H1 (cell line): ENCODE results near the gene DGKD. TPM values are rescaled to one million over a fixed set of nuclear protein-coding genes. Genes with fewer than 3 reads are reported as not detected.

Experiments used
- CTCF ChIA-PET: fragments of 300-600 bp; sonication (Branson Sonifier 250); formaldehyde crosslinking; loops from one replicate; lab custom pipeline; 2021; ENCODE audit not compliant: partially characterized antibody; lab: Charles Lee
- POLR2A ChIA-PET: fragments of 300-600 bp; sonication (Branson Sonifier 250); formaldehyde crosslinking; loops from one replicate; lab custom pipeline; 2021; ENCODE audit warnings: inconsistent platforms; ENCODE audit not compliant: partially characterized antibody; lab: Charles Lee
- DNase-seq, 2 experiments: peaks; one replicate each; pipeline versions ENCODE4 v3.0.0 to v3.0.0-alpha.2; 2010 to 2022; ENCODE audit warnings: low spot score in 2 of 2, low read depth in 1 of 2, mixed read lengths in 1 of 2
- FAIRE-seq: peaks from 2 replicates; lab custom pipeline; 2011; peaks lifted over from hg19 to GRCh38; lab: Jason Lieb, UNC
- H2AFZ ChIP-seq: 2 replicates; pipeline ENCODE4 v1.8.1; 2012; ENCODE audit warnings: low read length, inconsistent platforms
- H2AK5ac ChIP-seq: 2 replicates; pipeline ENCODE4 v1.6.1; 2013; ENCODE audit warnings: low read depth, low read length
- H2BK120ac ChIP-seq: replicated peaks from 2 replicates; pipeline ENCODE3; 2013; ENCODE audit warnings: low read depth, low read length, inconsistent platforms
- H2BK12ac ChIP-seq: 2 replicates; pipeline ENCODE4 v1.6.1; 2013; ENCODE audit warnings: low read depth, low read length
- H2BK15ac ChIP-seq: 2 replicates; pipeline ENCODE4 v1.6.1; 2013; ENCODE audit warnings: low read length
- H2BK20ac ChIP-seq: 2 replicates; pipeline ENCODE4 v1.6.1; 2013; ENCODE audit warnings: low read length
- H2BK5ac ChIP-seq: 2 replicates; pipeline ENCODE4 v1.6.1; 2013; ENCODE audit warnings: low read depth, low read length
- H3K14ac ChIP-seq: 2 replicates; pipeline ENCODE4 v1.6.1; 2013; ENCODE audit warnings: inconsistent platforms; ENCODE audit not compliant: insufficient read length
- H3K18ac ChIP-seq: 2 replicates; pipeline ENCODE4 v1.6.1; 2013; ENCODE audit warnings: low read length; ENCODE audit errors: extremely low read depth
- H3K23ac ChIP-seq: 2 replicates; pipeline ENCODE4 v1.6.1; 2013; ENCODE audit warnings: inconsistent platforms; ENCODE audit not compliant: insufficient read length
- H3K23me2 ChIP-seq: 2 replicates; pipeline ENCODE4 v1.6.1; 2013; ENCODE audit warnings: low read depth, low read length
- H3K27ac ChIP-seq: 2 replicates; pipeline ENCODE4 v1.6.1; 2011; ENCODE audit warnings: low read depth, low read length, inconsistent platforms
- H3K27me3 ChIP-seq, 4 experiments: replicated peaks in 1 of 4; 1 replicate in 1 of 4; 2 replicates in 3 of 4; pipeline versions ENCODE4 v1.6.1 to v1.8.1; 2011 to 2013; ENCODE audit warnings: low read length in 3 of 4, mild to moderate bottlenecking in 3 of 4, inconsistent platforms in 2 of 4, mixed read lengths in 2 of 4, moderate library complexity in 1 of 4; ENCODE audit not compliant: control insufficient read depth in 3 of 4, insufficient read depth in 3 of 4; ENCODE audit errors: extremely low read depth in 1 of 4
- H3K36me3 ChIP-seq, 4 experiments: 2 replicates each; pipeline versions ENCODE4 v1.6.1 to v1.8.1; 2011 to 2013; ENCODE audit warnings: mild to moderate bottlenecking in 4 of 4, low read length in 3 of 4, moderate library complexity in 2 of 4, control low read depth in 1 of 4, inconsistent platforms in 1 of 4; ENCODE audit not compliant: insufficient read depth in 4 of 4, control insufficient read depth in 2 of 4
- H3K4ac ChIP-seq: replicated peaks from 2 replicates; pipeline ENCODE3; 2013; ENCODE audit warnings: low read length, low read depth, mixed read lengths, inconsistent platforms; ENCODE audit not compliant: insufficient read length
- H3K4me1 ChIP-seq, 4 experiments: replicated peaks in 1 of 4; 1 replicate in 1 of 4; 2 replicates in 3 of 4; pipeline versions ENCODE4 v1.6.1 to v1.8.1; 2011 to 2013; ENCODE audit warnings: low read length in 3 of 4, inconsistent platforms in 2 of 4, mixed read lengths in 1 of 4; ENCODE audit not compliant: insufficient read depth in 4 of 4, control insufficient read depth in 3 of 4
- H3K4me2 ChIP-seq, 2 experiments: 2 replicates each; pipeline versions ENCODE4 v1.6.1 to v1.8.1; 2011 to 2013; ENCODE audit warnings: low read depth in 2 of 2, low read length in 2 of 2, control low read depth in 1 of 2, inconsistent platforms in 1 of 2, mild to moderate bottlenecking in 1 of 2; ENCODE audit not compliant: insufficient read depth in 1 of 2
- H3K4me3 ChIP-seq, 4 experiments: fragments of 200-600, 300-600 bp in 1 of 4; sonication (generic), shearing (Covaris generic), sonication (Bioruptor Twin) in 1 of 4; 2 replicates each; pipeline versions ENCODE4 v1.5.1 to v1.8.1; 2011 to 2016; ENCODE audit warnings: low read length in 4 of 4, low read depth in 3 of 4, control low read depth in 2 of 4, inconsistent platforms in 2 of 4, mild to moderate bottlenecking in 2 of 4, mixed read lengths in 1 of 4, moderate library complexity in 1 of 4; ENCODE audit not compliant: insufficient read depth in 2 of 4; ENCODE audit errors: extremely low read depth in 1 of 4
- H3K56ac ChIP-seq: replicated peaks from 2 replicates; pipeline ENCODE3; 2013; ENCODE audit warnings: low read depth, mild to moderate bottlenecking, mixed read lengths, low read length, inconsistent platforms; ENCODE audit not compliant: insufficient read length
- H3K79me1 ChIP-seq: 2 replicates; pipeline ENCODE4 v1.6.1; 2013; ENCODE audit warnings: low read depth, low read length, control low read depth
- H3K79me2 ChIP-seq, 2 experiments: 2 replicates each; pipeline versions ENCODE4 v1.6.1 to v1.8.1; 2012 to 2013; ENCODE audit warnings: low read length in 2 of 2, mild to moderate bottlenecking in 2 of 2, inconsistent platforms in 1 of 2; ENCODE audit not compliant: insufficient read depth in 2 of 2, control insufficient read depth in 1 of 2
- H3K9ac ChIP-seq, 4 experiments: replicated peaks in 1 of 4; 1 replicate in 1 of 4; 2 replicates in 3 of 4; pipeline versions ENCODE4 v1.6.1 to v1.8.1; 2011 to 2013; ENCODE audit warnings: low read depth in 3 of 4, low read length in 3 of 4, control low read depth in 2 of 4, mild to moderate bottlenecking in 2 of 4, moderate library complexity in 2 of 4, inconsistent platforms in 1 of 4; ENCODE audit errors: extremely low read depth in 1 of 4
- H3K9me3 ChIP-seq, 2 experiments: 2 replicates each; pipeline versions ENCODE4 v1.6.1 to v1.8.1; 2012 to 2013; ENCODE audit warnings: mild to moderate bottlenecking in 2 of 2, moderate library complexity in 2 of 2, control low read depth in 1 of 2, inconsistent platforms in 1 of 2, low read depth in 1 of 2, low read length in 1 of 2, mixed read lengths in 1 of 2; ENCODE audit not compliant: insufficient read depth in 2 of 2
- H4K20me1 ChIP-seq, 2 experiments: replicated peaks in 1 of 2; 2 replicates each; pipeline versions ENCODE3 to v1.8.1; 2011 to 2013; ENCODE audit warnings: inconsistent platforms in 2 of 2, low read length in 2 of 2, mild to moderate bottlenecking in 1 of 2; ENCODE audit not compliant: insufficient read depth in 2 of 2, control insufficient read depth in 1 of 2
- H4K5ac ChIP-seq: 2 replicates; pipeline ENCODE4 v1.6.1; 2013; ENCODE audit warnings: low read length, low read depth, mixed read lengths, inconsistent platforms; ENCODE audit not compliant: insufficient read length
- H4K8ac ChIP-seq: 2 replicates; pipeline ENCODE4 v1.8.0; 2013; ENCODE audit warnings: mild to moderate bottlenecking, moderate library complexity, low read length, inconsistent platforms; ENCODE audit not compliant: insufficient read depth; ENCODE audit errors: extremely low read depth
- H4K91ac ChIP-seq: replicated peaks from 2 replicates; pipeline ENCODE3; 2013; ENCODE audit warnings: low read length, mixed read lengths, inconsistent platforms; ENCODE audit not compliant: insufficient read length
- BACH1 ChIP-seq: IDR thresholded peaks from 2 replicates; pipeline ENCODE4 v1.6.1; 2012; ENCODE audit warnings: low read length, improper control_type of control experiment
- CBX5 ChIP-seq: fragments of 300-800, 300-1000 bp; sonication (generic); IDR thresholded peaks from 2 replicates; pipeline ENCODE4 v1.7.1; 2016; ENCODE audit warnings: antibody characterized with exemption, low read length, low read depth
- CEBPB ChIP-seq: IDR thresholded peaks from 2 replicates; pipeline ENCODE4 v1.6.1; 2012; ENCODE audit warnings: low read depth, low read length
- CHD1 ChIP-seq: IDR thresholded peaks from 2 replicates; pipeline ENCODE4 v1.6.1; 2012; ENCODE audit warnings: low read depth, low read length, improper control_type of control experiment
- JUND ChIP-seq: IDR thresholded peaks from 2 replicates; pipeline ENCODE4 v1.6.1; 2011; ENCODE audit warnings: mild to moderate bottlenecking, improper control_type of control experiment, low read length
- KDM4A ChIP-seq: IDR thresholded peaks from one replicate; pipeline ENCODE4 v1.7.1; 2012; ENCODE audit warnings: low read depth, mild to moderate bottlenecking, moderate library complexity, low read length, inconsistent platforms; ENCODE audit not compliant: severe bottlenecking
- MAFK ChIP-seq: IDR thresholded peaks from 2 replicates; pipeline ENCODE4 v1.6.1; 2012; ENCODE audit warnings: low read depth, mild to moderate bottlenecking, improper control_type of control experiment, low read length
- NANOG ChIP-seq: IDR thresholded peaks from 2 replicates; pipeline ENCODE4 v1.6.1; 2011; ENCODE audit warnings: low read length, low read depth, mild to moderate bottlenecking, inconsistent platforms; ENCODE audit not compliant: insufficient read depth, poor library complexity, severe bottlenecking
- POLR2AphosphoS5 ChIP-seq: IDR thresholded peaks from 2 replicates; pipeline ENCODE4 v1.6.1; 2011; ENCODE audit warnings: low read depth, low read length
- SP4 ChIP-seq: IDR thresholded peaks from 2 replicates; pipeline ENCODE4 v1.6.1; 2012; ENCODE audit warnings: low read length, inconsistent platforms
- TEAD4 ChIP-seq: IDR thresholded peaks from 2 replicates; pipeline ENCODE4 v1.6.1; 2012; ENCODE audit warnings: low read depth, low read length, inconsistent platforms, mixed read lengths
- USF2 ChIP-seq: IDR thresholded peaks from 2 replicates; pipeline ENCODE4 v1.6.1; 2011; ENCODE audit warnings: low read length, improper control_type of control experiment
- YY1 ChIP-seq: IDR thresholded peaks from 2 replicates; pipeline ENCODE4 v1.6.1; 2011; ENCODE audit warnings: low read depth, mild to moderate bottlenecking, low read length
- WGBS, 2 experiments: shearing (Covaris generic) in 1 of 2; methylation state at CpG; one replicate each; pipeline versions ENCODE4 v1.1.6 to v1.1.7; 2013 to 2015; ENCODE audit warnings: low lambda C conversion rate in 2 of 2, mixed read lengths in 2 of 2, inconsistent platforms in 1 of 2, low coverage in 1 of 2, missing lambda C conversion rate in 1 of 2; ENCODE audit not compliant: insufficient replicate concordance in 2 of 2, insufficient coverage in 1 of 2, insufficient read length in 1 of 2; ENCODE audit errors: extremely low coverage in 1 of 2, missing lambda C conversion rate in 1 of 2; 5-methylcytosine and 5-hydroxymethylcytosine counted together
- polyA plus RNA-seq, 7 experiments: library from polyadenylated mRNA; depleted of rRNA in 3 of 7; stranded (reverse) in 5 of 7; unstranded in 2 of 7; fragments of >200 nt in 5 of 7; fragments of 200-250 nt in 2 of 7; gene quantifications; 1 replicate in 5 of 7; 2 replicates in 1 of 7; 4 replicates in 1 of 7; pipeline versions ENCODE4 v1.2.1 to v1.2.3, GENCODE V29; 2011 to 2013; ENCODE audit warnings: missing spikeins in 2 of 7, mixed read lengths in 2 of 7
- total RNA-seq: library from RNA; stranded (reverse); fragmentation: NEBNext Ultra II Directional; extraction: Animal tissue kit (Norgen Biotek cat#: 25700); gene quantifications from 2 replicates; pipeline ENCODE4 v1.2.1, GENCODE V29; 2021

Gene DGKD
- total and polyA plus RNA-seq, 2 of the 8 experiments (the other 6 are each of a cell fraction or from before 2014, with no cell fraction given): 7.7 to 30.9 TPM

GRCh38 chr2:233469261-233470010 is 115.1 kb downstream of the DGKD start:
- FAIRE-seq: no peak
- no peak overlapping the region for H3K9ac ChIP-seq
- TF ChIP-seq KDM4A (no peak), SP4 (no peak), JUND (no peak), CBX5 (no peak), POLR2AphosphoS5 (no peak), YY1 (no peak), CEBPB (no peak), BACH1 (no peak), CHD1 (no peak), NANOG (no peak), TEAD4 (no peak), USF2 (no peak), MAFK (no peak)

More at GRCh38 chr2:233469261-233470010, 115.1 kb downstream of the DGKD start:
- H3K36me3 ChIP-seq: peaks cover 0 to 11% (median 3%) of the 10 kb centered on the region in 4 experiments; a peak in 4 of 8 replicates
- ChIA-PET CTCF (interaction anchor here (1.2 to 3.2 kb wide), 3 partner anchors 13 to 238 kb away, joined by 3 to 12 read pairs (median 7); no protein-coding TSS in a partner anchor), POLR2A (no interaction called here)
- no peaks in the 10 kb centered on the region for H3K9me3 ChIP-seq
- no peak overlapping the region for H3K4me3 ChIP-seq
- H2BK20ac ChIP-seq: no peak overlapping the region
- DNase-seq: no peak
- H4K8ac ChIP-seq: no peak overlapping the region; the same call in 1 of the 2 replicates
- H3K14ac ChIP-seq: no peak overlapping the region
- no peak overlapping the region for H2AFZ ChIP-seq
- H2BK12ac ChIP-seq: no peak overlapping the region
- H3K23me2 ChIP-seq: no peaks in the 10 kb centered on the region
- H4K20me1 ChIP-seq: peaks cover 0 to 3% of the 10 kb centered on the region in 2 experiments
- no peak overlapping the region for H3K27ac ChIP-seq
- H4K91ac ChIP-seq: no peak overlapping the region
- WGBS, 2 experiments: 92% methylated on average over 32 of the region's 32 CpGs; no CpG with 5 or more reads in 1 of the 2 experiments
- no peak overlapping the region for H2BK15ac ChIP-seq
- H3K27me3 ChIP-seq: no peaks in the 10 kb centered on the region
- no peak overlapping the region for H2AK5ac ChIP-seq
- no peak overlapping the region for H3K4ac ChIP-seq
- no peak overlapping the region for H3K4me2 ChIP-seq
- no peak overlapping the region for H4K5ac ChIP-seq
- H2BK5ac ChIP-seq: no peak overlapping the region
- no peak overlapping the region for H3K23ac ChIP-seq
- peaks cover 0 to 4% (median 0%) of the 10 kb centered on the region in 4 experiments; a peak in 2 of 7 replicates for H3K4me1 ChIP-seq
- H3K18ac ChIP-seq: no peak overlapping the region
- no peak overlapping the region for H3K56ac ChIP-seq
- no peaks in the 10 kb centered on the region for H3K79me2 ChIP-seq
- H3K79me1 ChIP-seq: no peaks in the 10 kb centered on the region
- H2BK120ac ChIP-seq: no peak overlapping the region
